HL-60/S4 treated with retinoic acid at 250 ng/mL for 4 days and 3 days (cell line): ENCODE measurements around the gene MOV10L1.
"Not testable (repeated sequence)": the region's sequence is repeated elsewhere in the genome, so short reads cannot be mapped to it uniquely, and the experiment has no call there.

ENCODE experiments used
- in situ Hi-C: fragments of 300-500 bp; cut with MboI; formaldehyde crosslinking; loops from 2 replicates; pipeline ENCODE4 v1.7.0; 2022; ENCODE audit warnings: low sequenced_read_pairs

MOV10L1 gene

DNA sequence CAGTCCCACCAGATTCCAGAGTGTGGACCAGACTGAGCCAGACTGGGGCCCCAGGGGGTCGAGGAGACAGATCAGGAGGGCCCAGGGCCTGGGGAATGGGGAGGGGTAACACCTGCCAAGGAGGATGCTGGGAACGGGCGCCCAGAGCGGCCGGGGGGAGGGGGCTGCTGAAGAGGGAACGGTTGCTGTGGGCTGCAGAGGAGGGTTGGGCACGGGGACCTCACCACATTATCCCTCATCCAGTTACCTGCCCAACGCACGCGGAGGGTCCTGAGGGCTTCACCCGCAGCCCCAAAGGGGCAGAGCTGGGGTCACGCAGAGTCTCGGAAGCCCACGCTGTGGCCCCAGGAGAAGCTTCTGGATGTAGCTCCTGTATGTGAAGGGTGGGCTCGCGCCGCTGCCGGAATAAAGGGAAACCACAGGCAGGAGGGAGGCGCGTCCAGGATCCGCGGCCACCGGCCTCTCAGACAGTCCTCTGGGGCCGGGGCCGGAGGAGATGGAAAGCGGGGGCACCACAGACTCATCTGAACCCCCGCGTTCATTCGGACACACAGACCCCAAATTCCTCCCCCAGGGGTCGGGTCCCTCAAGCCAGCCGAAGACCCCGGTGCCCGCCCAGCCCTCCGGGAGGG is 110.1 kb downstream of the MOV10L1 start:
- in situ Hi-C loops: no loop called here

DNA sequence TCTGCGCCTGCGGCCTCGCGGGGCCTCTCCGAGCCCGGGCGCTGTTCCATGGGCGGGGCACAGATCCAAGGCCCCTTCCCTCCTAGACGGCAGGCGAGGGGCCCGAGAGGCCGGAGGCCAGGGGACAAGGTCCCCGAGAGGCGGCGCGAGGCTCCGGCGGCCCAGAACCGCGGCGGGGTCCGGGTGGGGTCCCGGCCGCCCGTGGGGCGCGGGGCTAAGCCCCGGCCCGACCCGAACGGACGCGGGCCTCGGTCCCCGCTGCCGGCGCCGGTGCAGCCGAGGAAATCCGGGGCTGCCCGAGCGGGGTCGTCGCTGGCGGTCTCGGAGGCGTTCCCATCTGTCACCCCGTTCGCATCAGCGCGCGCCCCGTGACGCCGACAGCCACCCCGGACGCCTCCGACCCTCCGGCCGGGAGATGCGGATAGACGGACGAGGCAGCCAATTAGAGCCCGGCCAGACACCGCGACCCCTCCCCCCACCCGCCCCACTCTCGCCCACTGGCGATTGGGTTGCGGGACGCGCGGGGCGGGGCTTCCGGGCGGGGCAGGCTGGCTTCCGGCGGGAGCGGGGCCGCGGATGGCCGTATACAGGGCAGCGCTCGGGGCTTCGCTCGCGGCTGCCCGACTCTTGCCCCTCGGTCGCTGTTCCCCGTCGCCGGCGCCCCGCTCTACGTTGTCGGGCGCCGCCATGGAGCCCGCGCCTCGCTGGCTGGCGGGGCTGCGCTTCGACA is 110.8 kb downstream of the MOV10L1 start, which contains the start of gene SELENOO:
Gene SELENOO (plus strand): TSS at position 551 of the 730 bp plus-strand sequence. CDS start 26 bp downstream, at position 577.
- in situ Hi-C loops: no loop called here

DNA sequence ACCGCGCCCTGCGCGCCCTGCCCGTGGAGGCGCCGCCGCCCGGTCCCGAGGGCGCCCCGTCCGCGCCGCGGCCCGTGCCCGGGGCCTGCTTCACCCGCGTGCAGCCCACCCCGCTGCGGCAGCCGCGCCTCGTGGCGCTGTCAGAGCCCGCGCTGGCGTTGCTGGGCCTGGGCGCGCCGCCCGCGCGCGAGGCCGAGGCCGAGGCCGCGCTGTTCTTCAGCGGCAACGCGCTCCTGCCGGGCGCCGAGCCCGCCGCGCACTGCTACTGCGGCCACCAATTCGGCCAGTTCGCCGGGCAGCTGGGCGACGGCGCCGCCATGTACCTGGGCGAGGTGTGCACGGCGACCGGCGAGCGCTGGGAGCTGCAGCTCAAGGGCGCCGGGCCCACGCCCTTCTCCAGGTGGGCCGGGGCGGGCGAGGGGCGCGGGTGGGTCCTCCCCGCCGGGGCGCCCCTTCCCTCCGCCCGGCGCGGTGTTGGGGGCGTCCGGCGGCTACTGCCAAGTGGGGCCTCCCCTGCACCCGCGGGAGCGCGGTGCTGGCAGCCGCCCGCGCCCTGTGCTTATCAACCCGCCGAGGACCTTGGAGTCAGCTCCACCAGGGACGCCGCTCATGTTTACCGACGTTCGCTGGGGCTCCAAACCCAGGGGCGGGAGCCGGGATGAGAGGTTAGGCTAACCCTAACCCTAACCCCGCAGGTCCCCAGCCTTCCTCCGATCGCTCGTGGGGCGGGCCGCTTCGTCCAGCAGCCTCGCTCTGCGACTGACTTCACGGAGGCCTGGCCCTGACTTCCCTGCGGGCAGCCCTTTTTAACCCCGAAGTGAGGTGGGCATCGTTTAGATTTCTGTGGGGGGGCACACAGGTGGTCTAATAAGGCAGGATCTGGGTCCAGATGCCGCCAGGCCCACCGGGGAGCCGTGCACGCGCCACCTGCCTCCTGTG is 111.7 kb downstream of the MOV10L1 start:
- in situ Hi-C loops: no loop called here

DNA sequence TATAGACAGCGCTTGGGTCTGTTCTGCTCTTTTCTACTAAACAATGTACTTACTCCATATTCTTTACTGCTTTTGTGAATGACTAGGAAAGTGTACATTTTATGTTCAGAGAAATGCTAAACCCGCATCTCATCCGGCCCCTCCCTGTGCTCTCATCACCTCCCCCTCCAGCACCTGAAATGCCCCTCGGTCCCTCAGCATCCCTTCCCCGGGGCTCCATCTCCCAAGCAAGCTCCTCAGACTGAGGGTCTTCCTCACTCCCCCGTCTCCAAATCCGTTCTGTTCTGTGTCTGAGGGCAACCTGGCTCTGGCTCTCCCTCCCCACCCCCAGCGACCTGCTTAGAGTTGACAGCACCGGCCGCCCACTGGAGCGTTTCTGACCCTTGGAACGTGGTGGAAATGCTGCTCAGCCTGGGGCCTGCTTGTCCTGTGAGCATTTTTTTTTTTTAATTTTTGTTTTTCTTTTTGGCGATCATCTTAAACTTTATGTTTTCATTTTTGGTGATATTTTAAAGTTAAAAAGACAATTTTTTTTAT is 112.4 kb downstream of the MOV10L1 start:
- in situ Hi-C loops: no loop called here

DNA sequence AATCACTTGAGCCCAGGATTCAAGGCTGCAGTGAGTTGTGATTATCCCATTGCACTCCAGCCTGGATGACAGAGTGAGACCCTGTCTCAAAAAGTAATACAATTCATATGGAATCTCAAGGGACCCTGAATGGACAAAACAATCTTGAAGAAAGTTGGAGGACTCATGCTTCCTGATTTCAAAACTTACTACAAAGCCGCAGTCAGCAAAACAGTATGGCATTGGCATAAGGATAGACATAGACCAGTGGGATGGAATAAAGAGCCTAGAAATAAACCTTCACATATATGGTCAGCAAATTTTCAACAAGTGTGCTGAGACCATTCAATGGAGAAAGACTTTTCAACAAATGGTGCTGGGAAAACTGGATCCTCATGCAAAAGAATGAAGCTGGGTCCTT is 113.5 kb downstream of the MOV10L1 start:
- in situ Hi-C loops: no loop called here

DNA sequence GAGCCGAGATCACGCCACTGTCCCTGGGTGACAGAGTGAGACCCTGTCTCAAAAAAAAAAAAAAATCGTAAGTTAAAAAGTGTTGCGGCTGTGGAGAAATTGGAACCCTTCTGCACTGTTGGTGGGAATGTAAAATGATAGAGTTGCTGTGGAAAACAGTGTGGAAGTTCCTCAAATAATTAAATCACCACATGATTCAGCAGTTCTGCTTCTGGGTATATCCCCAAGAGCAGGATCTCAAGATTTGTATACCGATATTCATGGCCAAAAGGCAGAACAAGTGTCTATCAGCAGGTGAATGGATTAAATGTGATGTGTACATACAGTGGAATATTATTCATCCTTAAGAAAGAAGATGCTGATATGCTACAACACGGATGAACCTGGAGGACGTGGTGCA is 114.8 kb downstream of the MOV10L1 start:
- in situ Hi-C loops: no loop called here

DNA sequence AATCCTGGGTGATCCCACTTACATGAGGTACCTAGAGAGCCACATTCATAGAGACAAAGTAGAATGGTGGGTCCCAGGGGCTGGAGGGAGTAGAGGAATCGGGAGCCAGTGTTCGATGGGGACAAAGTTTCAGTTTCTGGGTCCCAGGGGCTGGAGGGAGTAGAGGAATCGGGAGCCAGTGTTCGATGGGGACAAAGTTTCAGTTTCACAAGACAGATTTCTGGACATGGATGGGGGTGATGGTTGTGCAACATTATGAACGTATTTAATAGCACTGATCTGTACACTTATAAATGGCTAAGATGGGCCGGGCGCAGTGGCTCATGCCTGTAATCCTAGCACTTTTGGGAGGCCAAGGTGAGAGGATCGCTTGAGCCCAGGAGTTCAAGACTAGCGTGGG is 115.2 kb downstream of the MOV10L1 start:
- in situ Hi-C loops: not testable (repeated sequence)

DNA sequence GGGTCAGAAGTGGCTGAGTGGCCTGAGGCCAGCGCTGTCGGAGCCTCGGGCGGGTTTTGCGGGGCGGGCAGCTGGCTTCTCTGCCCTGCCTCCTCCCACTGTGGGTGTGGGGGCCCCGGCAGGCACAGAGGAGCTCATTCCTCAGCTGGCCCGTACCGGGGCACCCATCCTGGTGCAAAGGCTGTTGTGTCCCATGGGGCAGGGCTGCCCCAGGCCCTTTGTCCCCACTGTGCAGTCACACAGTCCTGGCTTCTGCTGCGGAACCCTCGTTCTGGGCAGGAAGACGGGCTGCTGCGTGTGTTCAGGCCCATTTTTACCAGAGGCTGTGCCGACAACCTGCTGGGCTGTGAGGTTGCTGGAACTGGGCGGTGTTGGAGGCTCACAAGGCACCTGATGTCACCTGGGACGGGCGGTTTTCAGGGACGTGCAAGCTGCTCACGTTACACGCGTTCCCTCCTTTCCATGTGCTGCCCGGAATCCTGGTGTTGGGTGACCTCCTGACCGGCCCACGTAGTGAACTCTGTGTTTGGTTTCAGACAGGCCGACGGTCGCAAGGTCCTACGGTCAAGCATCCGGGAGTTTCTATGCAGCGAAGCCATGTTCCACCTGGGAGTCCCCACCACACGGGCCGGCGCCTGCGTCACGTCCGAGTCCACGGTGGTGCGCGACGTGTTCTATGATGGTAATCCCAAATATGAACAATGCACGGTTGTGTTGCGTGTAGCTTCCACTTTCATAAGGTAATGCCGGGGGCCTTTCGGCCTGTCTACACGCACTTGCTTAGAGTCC is 116.2 kb downstream of the MOV10L1 start:
- in situ Hi-C loops: no loop called here

DNA sequence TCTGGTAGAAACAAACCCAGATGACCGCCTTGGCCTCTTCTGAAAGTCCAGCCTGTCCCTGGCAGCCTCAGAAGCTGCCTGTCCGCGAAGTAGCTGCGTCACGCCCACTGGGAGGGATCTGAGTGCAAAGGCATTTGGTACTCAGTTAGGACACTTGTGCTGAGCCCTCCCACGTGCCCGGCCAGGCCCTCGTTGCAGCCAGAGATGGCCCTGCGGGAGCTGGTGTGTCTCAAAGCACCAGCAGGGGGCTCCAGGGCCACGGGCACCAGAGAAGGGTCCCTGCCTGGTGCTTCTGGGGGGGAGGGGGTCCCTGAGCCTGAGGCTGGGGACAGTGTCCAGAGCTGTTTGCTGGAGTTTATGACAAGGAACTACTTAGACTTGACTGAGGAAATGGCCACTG is 116.8 kb downstream of the MOV10L1 start:
- in situ Hi-C loops: no loop called here

DNA sequence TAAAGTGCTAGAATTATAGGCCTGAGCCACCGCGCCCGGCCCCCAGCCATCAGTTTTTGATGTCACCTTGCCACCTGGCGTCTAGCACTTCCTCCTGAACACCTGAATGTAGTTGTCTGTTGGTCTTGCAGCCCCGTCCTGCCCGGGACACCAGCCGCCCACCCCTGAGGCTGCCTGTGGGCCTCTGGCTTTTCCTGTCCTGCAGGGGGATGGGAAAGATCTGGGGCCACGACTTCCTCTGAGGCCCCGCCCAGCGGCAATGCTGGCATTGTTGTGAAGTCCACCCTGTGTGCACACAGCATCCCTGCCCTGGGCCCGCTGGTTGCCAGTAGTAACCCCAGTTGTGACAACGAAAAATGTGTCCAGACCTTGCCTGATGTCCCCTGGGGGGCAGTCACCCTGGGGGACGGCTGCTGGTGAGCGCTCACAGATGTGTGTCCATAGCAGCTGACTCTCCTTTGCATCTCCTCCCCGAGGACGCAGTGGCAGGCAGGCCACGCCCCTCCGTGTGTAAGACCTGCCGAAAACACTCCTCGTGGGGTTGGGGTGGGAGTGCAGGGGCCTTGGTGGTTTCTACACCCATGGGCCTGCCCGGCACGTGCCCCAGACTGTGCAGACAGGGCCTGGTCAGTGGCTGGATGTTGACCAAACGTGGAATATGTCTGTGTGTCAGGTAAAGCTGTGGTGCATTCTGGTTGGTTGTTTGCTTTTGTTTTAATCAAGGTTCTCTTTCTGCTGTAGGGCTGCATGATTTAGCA is 117.8 kb downstream of the MOV10L1 start:
- in situ Hi-C loops: no loop called here

DNA sequence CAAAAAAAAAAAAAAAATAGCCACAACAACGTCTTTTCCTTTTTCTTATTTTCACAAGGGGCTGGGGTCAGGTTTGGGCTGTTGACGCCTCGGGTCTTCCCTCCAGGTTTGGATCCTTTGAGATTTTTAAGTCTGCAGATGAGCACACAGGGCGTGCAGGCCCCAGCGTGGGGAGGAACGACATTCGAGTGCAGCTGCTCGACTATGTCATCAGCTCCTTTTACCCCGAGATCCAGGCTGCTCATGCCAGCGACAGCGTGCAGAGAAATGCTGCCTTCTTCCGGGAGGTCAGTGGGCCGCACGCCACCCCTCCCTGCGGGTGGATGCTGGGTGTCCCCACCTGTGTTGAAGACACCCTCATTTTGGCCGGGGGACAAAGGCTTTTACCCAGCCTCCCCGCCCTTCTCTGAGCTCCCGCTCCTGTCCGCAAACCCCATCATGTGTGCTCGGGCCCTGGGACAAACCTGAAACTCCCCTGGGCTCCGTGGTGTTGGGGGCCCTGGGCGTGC is 118.7 kb downstream of the MOV10L1 start:
- in situ Hi-C loops: no loop called here

DNA sequence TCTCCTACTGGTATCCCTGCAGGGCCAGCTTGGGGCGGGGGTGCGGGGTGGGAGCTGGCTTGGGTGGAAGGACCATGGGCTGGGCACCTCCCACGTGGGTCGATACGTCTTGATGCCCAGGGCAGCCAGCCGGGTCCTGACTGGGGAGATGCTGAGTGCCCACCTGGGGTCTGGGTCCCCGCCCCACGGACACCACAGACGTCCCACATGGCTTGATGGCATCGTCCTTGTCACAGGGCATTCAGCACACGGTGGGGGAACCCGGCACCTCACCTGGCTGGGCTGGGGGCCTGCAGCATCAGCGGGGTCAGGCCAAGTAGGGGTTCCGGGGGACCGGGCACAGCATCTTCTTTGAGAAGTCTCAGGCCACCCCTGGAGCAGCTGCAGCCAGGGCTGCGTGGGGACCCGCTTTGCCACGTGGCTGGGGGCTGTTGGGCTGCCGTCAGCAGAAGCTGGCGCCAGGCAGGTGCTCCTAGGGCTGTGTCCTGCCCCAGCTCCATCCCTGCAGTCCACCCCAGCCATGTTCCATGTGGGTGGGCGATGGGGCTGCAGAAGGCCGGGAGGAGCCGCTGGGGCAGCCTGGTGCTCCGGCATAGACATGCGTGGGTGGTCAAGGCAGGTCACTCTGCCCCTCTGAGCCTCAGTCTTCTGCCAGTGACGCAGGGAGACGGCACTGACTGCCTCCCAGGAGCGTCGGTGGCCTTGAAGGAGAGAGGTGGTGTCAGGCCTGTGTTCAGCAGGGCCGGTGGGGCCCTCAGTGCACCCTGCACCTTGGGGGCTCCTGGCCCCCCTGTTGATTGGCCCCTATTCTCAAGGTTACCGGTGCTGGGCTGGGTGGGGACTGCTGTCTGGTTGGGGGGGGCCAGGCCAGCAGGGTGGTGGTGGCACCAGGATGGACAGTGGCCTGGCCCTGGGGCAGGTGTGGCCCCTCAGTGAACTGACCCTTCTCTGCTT is 119.4 kb downstream of the MOV10L1 start:
- in situ Hi-C loops: no loop called here

DNA sequence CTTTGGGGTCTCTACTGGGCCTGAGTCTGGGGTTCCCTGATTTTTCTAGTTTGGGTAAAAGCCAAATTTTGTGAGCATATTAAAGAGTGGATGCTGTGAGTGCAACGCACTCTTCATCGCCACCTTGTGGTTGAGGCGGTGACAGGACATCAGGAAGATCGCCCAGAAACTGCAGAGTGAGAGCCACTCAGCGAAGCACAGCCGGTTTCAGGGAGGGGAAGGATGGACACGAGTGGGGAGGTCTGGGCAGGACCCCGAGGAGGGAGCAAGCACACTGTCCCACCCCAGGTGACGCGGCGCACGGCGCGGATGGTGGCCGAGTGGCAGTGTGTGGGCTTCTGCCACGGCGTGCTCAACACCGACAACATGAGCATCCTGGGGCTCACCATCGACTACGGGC is 120.1 kb downstream of the MOV10L1 start:
- in situ Hi-C loops: no loop called here

DNA sequence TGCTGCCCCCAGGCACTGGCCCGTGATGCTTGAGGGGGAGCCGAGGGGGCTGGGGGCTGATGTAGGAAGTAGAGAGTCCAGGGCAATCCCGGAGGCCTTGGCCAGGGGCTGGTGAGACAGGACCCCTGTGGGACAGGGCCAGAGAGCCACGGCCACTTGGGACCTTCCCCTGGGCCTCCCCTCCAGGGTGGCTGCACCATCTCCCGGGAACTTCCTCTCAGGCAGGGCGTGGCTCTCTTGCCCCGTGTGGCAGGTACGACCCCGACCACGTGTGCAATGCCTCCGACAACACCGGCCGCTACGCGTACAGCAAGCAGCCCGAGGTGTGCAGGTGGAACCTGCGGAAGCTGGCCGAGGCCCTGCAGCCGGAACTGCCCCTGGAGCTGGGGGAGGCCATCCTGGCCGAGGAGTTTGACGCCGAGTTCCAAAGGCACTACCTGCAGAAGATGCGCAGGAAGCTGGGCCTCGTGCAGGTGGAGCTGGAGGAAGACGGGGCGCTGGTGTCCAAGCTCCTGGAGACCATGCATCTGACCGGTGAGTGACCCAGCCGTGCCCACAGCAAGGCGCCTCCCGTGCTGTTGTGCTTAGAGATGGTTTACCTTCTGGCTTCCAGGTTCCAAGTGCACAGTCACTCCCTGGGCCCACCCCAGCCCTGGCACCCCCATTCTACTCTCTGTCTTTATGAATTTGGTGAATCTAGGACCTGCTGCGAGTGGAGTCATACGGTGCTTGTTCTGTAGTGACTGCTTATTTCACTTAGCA is 120.8 kb downstream of the MOV10L1 start:
- in situ Hi-C loops: no loop called here

DNA sequence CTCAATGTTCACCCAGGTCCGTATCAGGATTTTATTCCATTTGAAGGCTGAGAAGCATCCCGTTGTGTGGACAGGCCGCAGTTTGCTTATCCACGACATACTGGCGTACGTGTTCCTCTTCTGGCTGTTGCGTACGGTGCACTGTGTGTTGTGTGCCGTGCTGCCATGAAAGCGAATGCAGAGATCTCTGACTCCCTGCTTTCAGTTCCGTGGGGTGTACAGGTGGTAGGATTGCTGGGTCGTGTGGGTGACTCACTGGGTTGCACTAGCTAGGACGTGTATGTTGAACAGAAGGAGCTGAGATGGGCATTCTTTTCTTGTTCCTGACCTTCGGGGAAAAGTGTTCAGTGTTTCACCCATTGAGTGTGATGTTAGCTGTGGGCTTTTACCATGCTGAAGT is 121.3 kb downstream of the MOV10L1 start:
- in situ Hi-C loops: no loop called here
